ENCODE results near the gene NCOA5.

Gene NCOA5

DNA sequence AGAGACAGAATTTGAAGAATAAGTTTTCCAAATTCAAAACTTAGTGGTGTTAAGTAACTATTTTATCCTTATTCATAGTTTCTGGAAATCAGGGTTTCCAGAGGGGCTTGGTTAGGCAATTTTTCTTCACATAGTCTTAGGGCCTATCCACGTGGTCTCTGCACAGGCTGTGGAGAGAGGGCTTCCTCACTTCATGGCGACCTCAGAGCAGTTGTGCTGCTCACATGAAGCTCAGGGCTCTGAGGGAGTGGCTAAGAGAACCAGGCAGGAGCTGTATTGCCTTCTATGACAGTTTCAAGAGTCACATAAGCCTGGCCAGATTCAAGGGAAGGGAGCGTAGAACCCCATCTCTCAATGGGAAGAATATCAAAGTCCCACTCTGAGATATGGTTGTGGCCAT is 14.5 kb upstream of the NCOA5 start:
- Histone ChIP-seq H2BK120ac (ENCODE audit: low read depth, low read length) (no peak overlapping the region), H3K23ac (ENCODE audit: low read depth, low read length, poor library complexity) (no peak overlapping the region), H2BK5ac (ENCODE audit: low read length) (no peak overlapping the region), H3K4me2 (ENCODE audit: insufficient read depth, low read length, poor library complexity, severe bottlenecking) (no peak overlapping the region), H2BK12ac (ENCODE audit: low read length) (no peak overlapping the region), H3K4ac (ENCODE audit: low read length) (no peak overlapping the region), H3K9ac (ENCODE audit: low read depth, low read length, poor library complexity) (no peak overlapping the region), H3K9me3 (replicated peaks in 1 of 2; ENCODE audit: control insufficient read depth in 2 of 2, insufficient read depth in 1 of 2, low read depth in 1 of 2, low read length in 2 of 2) (peaks cover 3% of the 10 kb centered on the region in 2 donors), H2AFZ (ENCODE audit: low read length) (no peak overlapping the region), H3K27ac (replicated peaks; ENCODE audit: low read length) (no peak overlapping the region), H3K4me3 (ENCODE audit: low read length in 2 of 2) (no peak overlapping the region), H2AK5ac (ENCODE audit: low read depth, low read length) (no peak overlapping the region), H3K79me1 (ENCODE audit: low read depth, low read length) (no peaks in the 10 kb centered on the region), H3K36me3 (replicated peaks in 1 of 2; ENCODE audit: control insufficient read depth in 2 of 2, insufficient read depth in 2 of 2, low read length in 2 of 2) (no peaks in the 10 kb centered on the region), H4K91ac (ENCODE audit: low read depth, low read length, poor library complexity) (no peak overlapping the region), H3K14ac (ENCODE audit: low read length) (no peak overlapping the region), H4K8ac (ENCODE audit: low read depth, low read length) (no peak overlapping the region), H3K27me3 (ENCODE audit: control insufficient read depth in 3 of 3, insufficient read depth in 3 of 3, low read depth in 1 of 3, low read length in 3 of 3) (peaks cover 0 to 30% (median 12%) of the 10 kb centered on the region in 3 experiments), H2BK15ac (ENCODE audit: low read length) (no peak overlapping the region), H3K4me1 (ENCODE audit: control insufficient read depth in 2 of 2, insufficient read depth in 1 of 2, low read depth in 1 of 2, low read length in 2 of 2) (no peaks in the 10 kb centered on the region), H3K18ac (ENCODE audit: low read length) (no peak overlapping the region)
- DNase-seq (ENCODE audit: low spot score), result no peak
- WGBS, 2 donors (ENCODE audit: extremely low coverage in 2 of 2, insufficient read length in 2 of 2, insufficient replicate concordance in 1 of 2), result no CpG with 5 or more reads among the region's 3 CpGs

DNA sequence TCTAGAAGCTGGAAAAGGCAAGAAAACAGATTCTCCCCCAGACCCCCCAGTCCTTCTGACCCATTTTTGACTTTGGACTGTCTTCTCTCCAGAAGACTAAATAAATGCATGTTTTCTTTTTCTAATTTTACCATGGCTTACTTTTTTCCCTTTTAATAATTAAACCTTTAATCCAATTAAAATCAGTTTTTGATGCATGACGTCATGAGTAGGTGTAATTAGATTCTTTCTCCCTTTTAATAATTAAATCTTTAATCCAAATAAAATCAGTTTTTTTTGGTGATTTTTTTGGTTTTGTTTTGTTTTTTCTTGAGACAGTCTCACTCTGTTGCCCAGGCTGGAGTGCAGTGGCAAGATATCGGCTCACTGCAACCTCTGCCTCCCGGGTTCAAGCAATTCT is 13.2 kb upstream of the NCOA5 start:
- H3K4me2 ChIP-seq (ENCODE audit: insufficient read depth, low read length, poor library complexity, severe bottlenecking), result no peak overlapping the region
- no peak overlapping the region for H3K18ac ChIP-seq (ENCODE audit: low read length)
- no peaks in the 10 kb centered on the region for H3K79me1 ChIP-seq (ENCODE audit: low read depth, low read length)
- H3K14ac ChIP-seq (ENCODE audit: low read length), result no peak overlapping the region
- peaks cover 3 to 7% of the 10 kb centered on the region in 2 donors for H3K9me3 ChIP-seq (replicated peaks in 1 of 2; ENCODE audit: control insufficient read depth in 2 of 2, insufficient read depth in 1 of 2, low read depth in 1 of 2, low read length in 2 of 2)
- H2BK5ac ChIP-seq (ENCODE audit: low read length), result no peak overlapping the region
- no peak overlapping the region for H2AK5ac ChIP-seq (ENCODE audit: low read depth, low read length)
- H3K9ac ChIP-seq (ENCODE audit: low read depth, low read length, poor library complexity), result no peak overlapping the region
- no peak overlapping the region for H4K91ac ChIP-seq (ENCODE audit: low read depth, low read length, poor library complexity)
- H2AFZ ChIP-seq (ENCODE audit: low read length), result no peak overlapping the region
- no peak overlapping the region for H3K4me3 ChIP-seq (ENCODE audit: low read length in 2 of 2)
- H2BK15ac ChIP-seq (ENCODE audit: low read length), result no peak overlapping the region
- WGBS, 2 donors (ENCODE audit: extremely low coverage in 2 of 2, insufficient read length in 2 of 2, insufficient replicate concordance in 1 of 2), result no CpG with 5 or more reads among the region's 3 CpGs
- H3K27me3 ChIP-seq (ENCODE audit: control insufficient read depth in 3 of 3, insufficient read depth in 3 of 3, low read depth in 1 of 3, low read length in 3 of 3), result peaks cover 0 to 38% (median 10%) of the 10 kb centered on the region in 3 experiments
- no peak overlapping the region for H2BK120ac ChIP-seq (ENCODE audit: low read depth, low read length)
- no peak overlapping the region for H3K27ac ChIP-seq (replicated peaks; ENCODE audit: low read length)
- no peak overlapping the region for H2BK12ac ChIP-seq (ENCODE audit: low read length)
- H3K4ac ChIP-seq (ENCODE audit: low read length), result no peak overlapping the region
- no peak overlapping the region for H3K23ac ChIP-seq (ENCODE audit: low read depth, low read length, poor library complexity)
- no peaks in the 10 kb centered on the region for H3K36me3 ChIP-seq (replicated peaks in 1 of 2; ENCODE audit: control insufficient read depth in 2 of 2, insufficient read depth in 2 of 2, low read length in 2 of 2)
- no peaks in the 10 kb centered on the region for H3K4me1 ChIP-seq (ENCODE audit: control insufficient read depth in 2 of 2, insufficient read depth in 1 of 2, low read depth in 1 of 2, low read length in 2 of 2)
- DNase-seq (ENCODE audit: low spot score), result no peak
- no peak overlapping the region for H4K8ac ChIP-seq (ENCODE audit: low read depth, low read length)

DNA sequence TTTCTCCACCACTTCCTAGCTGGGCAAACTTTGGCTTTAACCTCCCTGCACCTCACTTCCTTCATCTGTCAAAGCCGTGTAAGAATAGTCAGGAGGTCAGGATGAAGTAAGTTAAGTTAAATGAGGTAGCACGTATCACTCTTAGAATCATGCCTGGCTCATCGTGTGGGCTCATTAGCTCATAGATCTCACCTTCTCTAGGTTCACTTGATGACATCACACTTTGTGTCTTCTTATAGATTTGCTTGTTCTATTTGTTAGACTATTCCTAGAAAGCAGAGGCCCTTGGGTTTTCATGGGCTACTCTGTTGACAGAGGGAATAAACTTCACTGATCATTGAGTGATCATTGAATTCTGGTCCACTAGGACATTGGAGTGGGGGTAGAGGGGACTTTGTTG is 12.2 kb upstream of the NCOA5 start:
- Histone ChIP-seq H3K79me1 (ENCODE audit: low read depth, low read length) (no peaks in the 10 kb centered on the region), H4K91ac (ENCODE audit: low read depth, low read length, poor library complexity) (no peak overlapping the region), H3K4me1 (ENCODE audit: control insufficient read depth in 2 of 2, insufficient read depth in 1 of 2, low read depth in 1 of 2, low read length in 2 of 2) (no peaks in the 10 kb centered on the region), H3K14ac (ENCODE audit: low read length) (no peak overlapping the region), H2BK12ac (ENCODE audit: low read length) (no peak overlapping the region), H3K18ac (ENCODE audit: low read length) (no peak overlapping the region), H2BK5ac (ENCODE audit: low read length) (no peak overlapping the region), H3K4me3 (ENCODE audit: low read length in 2 of 2) (no peak overlapping the region), H2AK5ac (ENCODE audit: low read depth, low read length) (no peak overlapping the region), H3K27me3 (ENCODE audit: control insufficient read depth in 3 of 3, insufficient read depth in 3 of 3, low read depth in 1 of 3, low read length in 3 of 3) (peaks cover 0 to 38% (median 10%) of the 10 kb centered on the region in 3 experiments), H3K4ac (ENCODE audit: low read length) (no peak overlapping the region), H2BK15ac (ENCODE audit: low read length) (no peak overlapping the region), H3K23ac (ENCODE audit: low read depth, low read length, poor library complexity) (no peak overlapping the region), H4K8ac (ENCODE audit: low read depth, low read length) (no peak overlapping the region), H3K9me3 (replicated peaks in 1 of 2; ENCODE audit: control insufficient read depth in 2 of 2, insufficient read depth in 1 of 2, low read depth in 1 of 2, low read length in 2 of 2) (peaks cover 3 to 7% of the 10 kb centered on the region in 2 donors), H3K36me3 (replicated peaks in 1 of 2; ENCODE audit: control insufficient read depth in 2 of 2, insufficient read depth in 2 of 2, low read length in 2 of 2) (no peaks in the 10 kb centered on the region), H2BK120ac (ENCODE audit: low read depth, low read length) (no peak overlapping the region), H3K4me2 (ENCODE audit: insufficient read depth, low read length, poor library complexity, severe bottlenecking) (no peak overlapping the region), H3K9ac (ENCODE audit: low read depth, low read length, poor library complexity) (no peak overlapping the region), H2AFZ (ENCODE audit: low read length) (no peak overlapping the region), H3K27ac (replicated peaks; ENCODE audit: low read length) (no peak overlapping the region)
- WGBS, 2 donors (ENCODE audit: extremely low coverage in 2 of 2, insufficient read length in 2 of 2, insufficient replicate concordance in 1 of 2), result no CpG with 5 or more reads among the region's 3 CpGs
- DNase-seq (ENCODE audit: low spot score), result no peak

DNA sequence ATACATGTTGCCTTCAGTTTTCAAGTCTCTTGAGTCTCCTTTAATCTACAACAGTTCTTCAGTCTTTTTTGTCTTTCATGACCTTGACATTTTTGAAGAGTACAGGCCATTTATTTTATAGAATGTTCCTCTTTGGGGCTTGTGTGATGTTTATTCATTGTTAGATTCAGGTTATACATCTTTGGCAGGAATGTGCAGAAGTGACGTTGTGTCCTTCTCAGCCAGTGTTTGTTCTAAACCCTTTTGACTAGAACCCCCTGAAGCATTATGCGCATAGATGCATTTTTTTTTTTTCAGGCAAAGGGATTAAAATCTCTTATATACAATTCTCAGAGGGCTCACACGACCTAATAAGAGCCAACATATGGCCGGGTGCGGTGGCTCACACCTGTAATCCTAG is 11.2 kb upstream of the NCOA5 start:
- Histone ChIP-seq H3K36me3 (replicated peaks in 1 of 2; ENCODE audit: control insufficient read depth in 2 of 2, insufficient read depth in 2 of 2, low read length in 2 of 2) (no peaks in the 10 kb centered on the region), H3K4me2 (ENCODE audit: insufficient read depth, low read length, poor library complexity, severe bottlenecking) (no peak overlapping the region), H3K23ac (ENCODE audit: low read depth, low read length, poor library complexity) (no peak overlapping the region), H2AFZ (ENCODE audit: low read length) (no peak overlapping the region), H3K18ac (ENCODE audit: low read length) (no peak overlapping the region), H3K4me1 (ENCODE audit: control insufficient read depth in 2 of 2, insufficient read depth in 1 of 2, low read depth in 1 of 2, low read length in 2 of 2) (no peaks in the 10 kb centered on the region), H2BK15ac (ENCODE audit: low read length) (no peak overlapping the region), H2AK5ac (ENCODE audit: low read depth, low read length) (no peak overlapping the region), H2BK12ac (ENCODE audit: low read length) (no peak overlapping the region), H4K8ac (ENCODE audit: low read depth, low read length) (no peak overlapping the region), H3K4ac (ENCODE audit: low read length) (no peak overlapping the region), H2BK120ac (ENCODE audit: low read depth, low read length) (no peak overlapping the region), H3K14ac (ENCODE audit: low read length) (no peak overlapping the region), H2BK5ac (ENCODE audit: low read length) (no peak overlapping the region), H3K9me3 (replicated peaks in 1 of 2; ENCODE audit: control insufficient read depth in 2 of 2, insufficient read depth in 1 of 2, low read depth in 1 of 2, low read length in 2 of 2) (peaks cover 3 to 7% of the 10 kb centered on the region in 2 donors), H3K9ac (ENCODE audit: low read depth, low read length, poor library complexity) (no peak overlapping the region), H3K27me3 (ENCODE audit: control insufficient read depth in 3 of 3, insufficient read depth in 3 of 3, low read depth in 1 of 3, low read length in 3 of 3) (peaks cover 0 to 38% (median 10%) of the 10 kb centered on the region in 3 experiments), H4K91ac (ENCODE audit: low read depth, low read length, poor library complexity) (no peak overlapping the region), H3K79me1 (ENCODE audit: low read depth, low read length) (no peaks in the 10 kb centered on the region), H3K4me3 (ENCODE audit: low read length in 2 of 2) (no peak overlapping the region), H3K27ac (replicated peaks; ENCODE audit: low read length) (no peak overlapping the region)
- no peak for DNase-seq (ENCODE audit: low spot score)
- WGBS, 2 donors (ENCODE audit: extremely low coverage in 2 of 2, insufficient read length in 2 of 2, insufficient replicate concordance in 1 of 2), result no CpG with 5 or more reads among the region's 5 CpGs

All from neuronal stem cell (in vitro differentiated cells).